Measurements from ENCODE around the gene TSPY10.
"Not testable (repeated sequence)": the region's sequence is repeated elsewhere in the genome, so short reads cannot be mapped to it uniquely, and the experiment has no call there.

Gene TSPY10

DNA sequence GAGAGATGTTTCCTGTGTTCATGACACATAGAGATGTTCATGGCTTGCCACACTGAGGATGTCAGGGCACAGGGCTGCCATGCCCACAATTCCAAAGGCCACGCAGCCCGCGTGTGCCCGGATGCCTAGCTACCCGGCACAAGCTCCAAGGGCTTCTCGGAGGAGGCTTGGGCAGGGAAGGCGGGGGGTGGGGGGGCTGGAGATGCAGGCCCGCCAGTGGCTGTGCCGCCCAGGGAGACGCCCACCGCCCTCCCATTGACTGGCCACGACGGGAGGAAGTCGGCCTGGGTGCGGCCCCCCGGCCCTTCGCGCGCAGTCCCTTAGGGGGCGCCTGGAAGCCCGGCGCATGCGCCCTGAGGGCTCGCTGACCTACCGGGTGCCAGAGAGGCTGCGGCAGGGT, at the start of gene TSPY10:
TSPY10 (plus strand) TSS at position 301 of the 400 bp plus-strand sequence; CDS start at position 347, 46 bp downstream.
- DNase-seq = not testable (repeated sequence)

- not testable (repeated sequence) for DNase-seq
These were observed 40.7 kb upstream of the TSPY10 start, which contains the start of gene TSPY9 for GRCh38 chrY:9486967-9487366. TSPY9 (plus strand) TSS chrY:9487267; CDS start chrY:9487313, 46 bp downstream.

GRCh38 chrY:9504396-9504795, 23.3 kb upstream of the TSPY10 start:
- DNase-seq = not testable (repeated sequence)

DNA sequence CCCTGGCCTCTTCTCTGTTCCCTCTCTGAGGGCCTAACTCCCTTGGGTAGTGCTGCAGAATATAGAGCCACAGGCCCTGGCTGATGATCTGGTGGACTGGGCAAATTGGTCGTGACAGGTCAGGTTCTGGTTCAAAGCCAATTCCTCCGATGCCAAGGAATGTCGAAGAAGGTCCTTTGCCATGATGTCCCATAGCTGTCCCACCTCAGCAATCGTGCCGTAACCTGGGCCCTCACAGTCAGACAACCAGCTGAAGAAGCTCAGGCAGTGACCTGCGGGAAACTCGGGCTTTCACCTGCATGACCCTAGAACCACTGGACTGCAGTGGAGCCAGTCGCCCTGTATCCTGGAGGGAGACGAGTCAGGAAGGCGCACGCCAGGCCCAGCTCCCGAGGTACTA, 11.4 kb upstream of the TSPY10 start:
- not testable (repeated sequence) for DNase-seq
